H1 (cell line): ENCODE data around the gene ZDHHC11. TPM values are rescaled to one million over a fixed set of nuclear protein-coding genes. Genes with fewer than 3 reads are reported as not detected.
"Not testable (repeated sequence)": the region's sequence is repeated elsewhere in the genome, so short reads cannot be mapped to it uniquely, and the experiment has no call there.

ENCODE experiments used
- CTCF ChIA-PET: fragments of 300-600 bp; sonication (Branson Sonifier 250); formaldehyde crosslinking; loops from one replicate; lab custom pipeline; 2021; ENCODE audit not compliant: partially characterized antibody; lab: Charles Lee
- POLR2A ChIA-PET: fragments of 300-600 bp; sonication (Branson Sonifier 250); formaldehyde crosslinking; loops from one replicate; lab custom pipeline; 2021; ENCODE audit warnings: inconsistent platforms; ENCODE audit not compliant: partially characterized antibody; lab: Charles Lee
- DNase-seq, 2 experiments: peaks; one replicate each; pipeline versions ENCODE4 v3.0.0 to v3.0.0-alpha.2; 2010 to 2022; ENCODE audit warnings: low spot score in 2 of 2, low read depth in 1 of 2, mixed read lengths in 1 of 2
- FAIRE-seq: peaks from 2 replicates; lab custom pipeline; 2011; peaks lifted over from hg19 to GRCh38; lab: Jason Lieb, UNC
- H2AFZ ChIP-seq: 2 replicates; pipeline ENCODE4 v1.8.1; 2012; ENCODE audit warnings: low read length, inconsistent platforms
- H2AK5ac ChIP-seq: 2 replicates; pipeline ENCODE4 v1.6.1; 2013; ENCODE audit warnings: low read depth, low read length
- H2BK120ac ChIP-seq: replicated peaks from 2 replicates; pipeline ENCODE3; 2013; ENCODE audit warnings: low read depth, low read length, inconsistent platforms
- H2BK12ac ChIP-seq: 2 replicates; pipeline ENCODE4 v1.6.1; 2013; ENCODE audit warnings: low read depth, low read length
- H2BK15ac ChIP-seq: 2 replicates; pipeline ENCODE4 v1.6.1; 2013; ENCODE audit warnings: low read length
- H2BK20ac ChIP-seq: 2 replicates; pipeline ENCODE4 v1.6.1; 2013; ENCODE audit warnings: low read length
- H2BK5ac ChIP-seq: 2 replicates; pipeline ENCODE4 v1.6.1; 2013; ENCODE audit warnings: low read depth, low read length
- H3K14ac ChIP-seq: 2 replicates; pipeline ENCODE4 v1.6.1; 2013; ENCODE audit warnings: inconsistent platforms; ENCODE audit not compliant: insufficient read length
- H3K18ac ChIP-seq: 2 replicates; pipeline ENCODE4 v1.6.1; 2013; ENCODE audit warnings: low read length; ENCODE audit errors: extremely low read depth
- H3K23ac ChIP-seq: 2 replicates; pipeline ENCODE4 v1.6.1; 2013; ENCODE audit warnings: inconsistent platforms; ENCODE audit not compliant: insufficient read length
- H3K23me2 ChIP-seq: 2 replicates; pipeline ENCODE4 v1.6.1; 2013; ENCODE audit warnings: low read depth, low read length
- H3K27ac ChIP-seq: 2 replicates; pipeline ENCODE4 v1.6.1; 2011; ENCODE audit warnings: low read depth, low read length, inconsistent platforms
- H3K27me3 ChIP-seq, 4 experiments: replicated peaks in 1 of 4; 1 replicate in 1 of 4; 2 replicates in 3 of 4; pipeline versions ENCODE4 v1.6.1 to v1.8.1; 2011 to 2013; ENCODE audit warnings: low read length in 3 of 4, mild to moderate bottlenecking in 3 of 4, inconsistent platforms in 2 of 4, mixed read lengths in 2 of 4, moderate library complexity in 1 of 4; ENCODE audit not compliant: control insufficient read depth in 3 of 4, insufficient read depth in 3 of 4; ENCODE audit errors: extremely low read depth in 1 of 4
- H3K36me3 ChIP-seq, 4 experiments: 2 replicates each; pipeline versions ENCODE4 v1.6.1 to v1.8.1; 2011 to 2013; ENCODE audit warnings: mild to moderate bottlenecking in 4 of 4, low read length in 3 of 4, moderate library complexity in 2 of 4, control low read depth in 1 of 4, inconsistent platforms in 1 of 4; ENCODE audit not compliant: insufficient read depth in 4 of 4, control insufficient read depth in 2 of 4
- H3K4ac ChIP-seq: replicated peaks from 2 replicates; pipeline ENCODE3; 2013; ENCODE audit warnings: low read length, low read depth, mixed read lengths, inconsistent platforms; ENCODE audit not compliant: insufficient read length
- H3K4me1 ChIP-seq, 4 experiments: replicated peaks in 1 of 4; 1 replicate in 1 of 4; 2 replicates in 3 of 4; pipeline versions ENCODE4 v1.6.1 to v1.8.1; 2011 to 2013; ENCODE audit warnings: low read length in 3 of 4, inconsistent platforms in 2 of 4, mixed read lengths in 1 of 4; ENCODE audit not compliant: insufficient read depth in 4 of 4, control insufficient read depth in 3 of 4
- H3K4me2 ChIP-seq, 2 experiments: 2 replicates each; pipeline versions ENCODE4 v1.6.1 to v1.8.1; 2011 to 2013; ENCODE audit warnings: low read depth in 2 of 2, low read length in 2 of 2, control low read depth in 1 of 2, inconsistent platforms in 1 of 2, mild to moderate bottlenecking in 1 of 2; ENCODE audit not compliant: insufficient read depth in 1 of 2
- H3K4me3 ChIP-seq, 4 experiments: fragments of 200-600, 300-600 bp in 1 of 4; sonication (generic), shearing (Covaris generic), sonication (Bioruptor Twin) in 1 of 4; 2 replicates each; pipeline versions ENCODE4 v1.5.1 to v1.8.1; 2011 to 2016; ENCODE audit warnings: low read length in 4 of 4, low read depth in 3 of 4, control low read depth in 2 of 4, inconsistent platforms in 2 of 4, mild to moderate bottlenecking in 2 of 4, mixed read lengths in 1 of 4, moderate library complexity in 1 of 4; ENCODE audit not compliant: insufficient read depth in 2 of 4; ENCODE audit errors: extremely low read depth in 1 of 4
- H3K56ac ChIP-seq: replicated peaks from 2 replicates; pipeline ENCODE3; 2013; ENCODE audit warnings: low read depth, mild to moderate bottlenecking, mixed read lengths, low read length, inconsistent platforms; ENCODE audit not compliant: insufficient read length
- H3K79me1 ChIP-seq: 2 replicates; pipeline ENCODE4 v1.6.1; 2013; ENCODE audit warnings: low read depth, low read length, control low read depth
- H3K79me2 ChIP-seq, 2 experiments: 2 replicates each; pipeline versions ENCODE4 v1.6.1 to v1.8.1; 2012 to 2013; ENCODE audit warnings: low read length in 2 of 2, mild to moderate bottlenecking in 2 of 2, inconsistent platforms in 1 of 2; ENCODE audit not compliant: insufficient read depth in 2 of 2, control insufficient read depth in 1 of 2
- H3K9ac ChIP-seq, 4 experiments: replicated peaks in 1 of 4; 1 replicate in 1 of 4; 2 replicates in 3 of 4; pipeline versions ENCODE4 v1.6.1 to v1.8.1; 2011 to 2013; ENCODE audit warnings: low read depth in 3 of 4, low read length in 3 of 4, control low read depth in 2 of 4, mild to moderate bottlenecking in 2 of 4, moderate library complexity in 2 of 4, inconsistent platforms in 1 of 4; ENCODE audit errors: extremely low read depth in 1 of 4
- H3K9me3 ChIP-seq, 2 experiments: 2 replicates each; pipeline versions ENCODE4 v1.6.1 to v1.8.1; 2012 to 2013; ENCODE audit warnings: mild to moderate bottlenecking in 2 of 2, moderate library complexity in 2 of 2, control low read depth in 1 of 2, inconsistent platforms in 1 of 2, low read depth in 1 of 2, low read length in 1 of 2, mixed read lengths in 1 of 2; ENCODE audit not compliant: insufficient read depth in 2 of 2
- H4K20me1 ChIP-seq, 2 experiments: replicated peaks in 1 of 2; 2 replicates each; pipeline versions ENCODE3 to v1.8.1; 2011 to 2013; ENCODE audit warnings: inconsistent platforms in 2 of 2, low read length in 2 of 2, mild to moderate bottlenecking in 1 of 2; ENCODE audit not compliant: insufficient read depth in 2 of 2, control insufficient read depth in 1 of 2
- H4K5ac ChIP-seq: 2 replicates; pipeline ENCODE4 v1.6.1; 2013; ENCODE audit warnings: low read length, low read depth, mixed read lengths, inconsistent platforms; ENCODE audit not compliant: insufficient read length
- H4K8ac ChIP-seq: 2 replicates; pipeline ENCODE4 v1.8.0; 2013; ENCODE audit warnings: mild to moderate bottlenecking, moderate library complexity, low read length, inconsistent platforms; ENCODE audit not compliant: insufficient read depth; ENCODE audit errors: extremely low read depth
- H4K91ac ChIP-seq: replicated peaks from 2 replicates; pipeline ENCODE3; 2013; ENCODE audit warnings: low read length, mixed read lengths, inconsistent platforms; ENCODE audit not compliant: insufficient read length
- WGBS, 2 experiments: shearing (Covaris generic) in 1 of 2; methylation state at CpG; one replicate each; pipeline versions ENCODE4 v1.1.6 to v1.1.7; 2013 to 2015; ENCODE audit warnings: low lambda C conversion rate in 2 of 2, mixed read lengths in 2 of 2, inconsistent platforms in 1 of 2, low coverage in 1 of 2, missing lambda C conversion rate in 1 of 2; ENCODE audit not compliant: insufficient replicate concordance in 2 of 2, insufficient coverage in 1 of 2, insufficient read length in 1 of 2; ENCODE audit errors: extremely low coverage in 1 of 2, missing lambda C conversion rate in 1 of 2; 5-methylcytosine and 5-hydroxymethylcytosine counted together
- polyA plus RNA-seq, 7 experiments: library from polyadenylated mRNA; depleted of rRNA in 3 of 7; stranded (reverse) in 5 of 7; unstranded in 2 of 7; fragments of >200 nt in 5 of 7; fragments of 200-250 nt in 2 of 7; gene quantifications; 1 replicate in 5 of 7; 2 replicates in 1 of 7; 4 replicates in 1 of 7; pipeline versions ENCODE4 v1.2.1 to v1.2.3, GENCODE V29; 2011 to 2013; ENCODE audit warnings: missing spikeins in 2 of 7, mixed read lengths in 2 of 7
- total RNA-seq: library from RNA; stranded (reverse); fragmentation: NEBNext Ultra II Directional; extraction: Animal tissue kit (Norgen Biotek cat#: 25700); gene quantifications from 2 replicates; pipeline ENCODE4 v1.2.1, GENCODE V29; 2021

Gene ZDHHC11
- total and polyA plus RNA-seq, 2 of the 8 experiments (the other 6 are each of a cell fraction or from before 2014, with no cell fraction given), result 4.7 to 16.6 TPM

DNA sequence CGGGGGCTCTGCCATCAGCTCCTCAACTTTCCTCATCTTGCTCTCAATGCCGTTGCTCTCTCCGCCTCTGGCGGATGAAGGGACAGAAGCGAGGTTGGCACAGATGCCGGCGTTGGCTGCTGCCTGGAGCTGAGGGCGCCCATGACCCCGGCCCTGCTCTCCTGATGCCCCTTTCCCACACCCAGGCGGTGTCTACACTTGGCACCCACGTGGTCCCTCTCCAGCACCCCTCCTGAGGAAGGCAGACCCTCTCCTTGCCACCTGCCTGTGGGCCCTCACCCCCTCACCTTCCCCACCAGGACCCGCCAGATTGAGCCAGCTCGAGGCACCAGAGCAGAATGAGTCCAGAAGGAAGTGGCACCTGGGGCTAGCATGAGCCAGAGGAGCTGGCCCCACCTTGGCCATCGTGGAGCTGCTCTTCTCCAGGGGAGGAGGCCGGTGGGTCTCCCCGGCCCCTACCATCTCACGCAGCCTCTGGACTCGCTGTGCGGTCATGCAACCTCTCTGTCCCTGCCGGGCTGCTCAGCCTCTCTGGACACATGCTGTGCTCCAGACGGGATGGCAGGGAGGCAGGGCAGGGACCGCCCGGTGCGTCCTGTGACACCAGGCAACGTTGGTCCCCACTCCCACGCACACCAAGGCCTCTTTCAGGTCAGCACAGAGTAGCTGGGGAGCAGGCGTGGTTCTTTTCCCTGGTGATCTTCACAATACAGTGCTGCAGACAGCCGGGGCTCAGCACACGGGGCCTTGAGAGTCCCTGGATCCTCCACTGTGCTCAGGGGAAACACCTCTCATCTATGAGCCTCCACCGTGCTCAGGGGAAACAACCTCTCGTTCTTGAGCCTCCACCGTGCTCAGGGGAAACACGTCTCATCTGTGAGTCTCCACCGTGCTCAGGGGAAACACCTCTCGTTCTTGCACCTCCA, 4.8 kb downstream of the ZDHHC11 start:
- 91% methylated on average over 21 of the region's 35 CpGs; no CpG with 5 or more reads in 1 of the 2 experiments for WGBS, 2 experiments
- H3K23ac ChIP-seq, H2BK15ac ChIP-seq, H3K14ac ChIP-seq, H2AFZ ChIP-seq, POLR2A ChIA-PET, H3K56ac ChIP-seq, H3K18ac ChIP-seq, H3K27ac ChIP-seq, H3K23me2 ChIP-seq, H3K27me3 ChIP-seq, H2BK5ac ChIP-seq, CTCF ChIA-PET, H4K8ac ChIP-seq, H4K5ac ChIP-seq, DNase-seq, H4K20me1 ChIP-seq, H3K79me1 ChIP-seq, H3K9me3 ChIP-seq, H3K9ac ChIP-seq, H3K4me1 ChIP-seq, H2AK5ac ChIP-seq, H3K4me2 ChIP-seq, H3K4ac ChIP-seq, H2BK12ac ChIP-seq, H3K79me2 ChIP-seq, H2BK20ac ChIP-seq, H2BK120ac ChIP-seq, H3K4me3 ChIP-seq, H4K91ac ChIP-seq, H3K36me3 ChIP-seq: not testable (repeated sequence)
- peak; percentile 79 for FAIRE-seq
